ENCODE measurements around the gene MPP7. TPM values are rescaled to one million over a fixed set of nuclear protein-coding genes. Genes with fewer than 3 reads are reported as not detected.
"Not testable (repeated sequence)": the region's sequence is repeated elsewhere in the genome, so short reads cannot be mapped to it uniquely, and the experiment has no call there.

Gene MPP7
- 10 to 100 TPM; 39.1 to 47.3 (median 43.2) TPM for total RNA-seq

GRCh38 chr10:28302638-28303488 is at the start of gene MPP7:
Gene MPP7 (minus strand): TSS chr10:28303064. CDS start chr10:28238604, 64,460 bp downstream.
- DNase-seq (ENCODE audit: low spot score in 2 of 2) = peak; percentile 97
- no peaks in the 10 kb centered on the region for H3K9me3 ChIP-seq
- TF ChIP-seq POLR2A (IDR thresholded peaks at IDR 0.05) (peak in 1 of 2 donors; percentile 24), CTCF (IDR thresholded peaks at IDR 0.05) (peak in 1 of 2 donors; percentile 39), EP300 (IDR thresholded peaks at IDR 0.05) (no peak), POLR2AphosphoS5 (IDR thresholded peaks at IDR 0.05) (peak in 1 of 3 donors; percentile 16)
- peaks cover 21% of the 10 kb centered on the region for H3K27me3 ChIP-seq
- H3K36me3 ChIP-seq = no peaks in the 10 kb centered on the region
- peak within 1 kb of the TSS; percentile 93 for H3K27ac ChIP-seq
- 0% methylated on average over 14 of the region's 80 CpGs for WGBS
- peak within 1 kb of the TSS; percentile 86 for H3K4me3 ChIP-seq
- H3K4me1 ChIP-seq = peaks cover 20% of the 10 kb centered on the region

GRCh38 chr10:28349892-28350291 is 47.0 kb upstream of the MPP7 start:
- no peak for DNase-seq (ENCODE audit: low spot score in 2 of 2)
- no peak for TF ChIP-seq EP300 (IDR thresholded peaks at IDR 0.05)
- no peak for TF ChIP-seq POLR2AphosphoS5 (IDR thresholded peaks at IDR 0.05)
- no peak for TF ChIP-seq POLR2A (IDR thresholded peaks at IDR 0.05)
- TF ChIP-seq CTCF (IDR thresholded peaks at IDR 0.05) = no peak
- Histone ChIP-seq H3K4me3 (no peak overlapping the region), H3K4me1 (no peaks in the 10 kb centered on the region), H3K36me3 (no peaks in the 10 kb centered on the region), H3K9me3 (peaks cover 4% of the 10 kb centered on the region), H3K27ac (no peak overlapping the region), H3K27me3 (no peaks in the 10 kb centered on the region)
- WGBS = 86% methylated on average over 3 of the region's 3 CpGs

- no peaks in the 10 kb centered on the region for H3K4me1 ChIP-seq
- H3K27me3 ChIP-seq = no peaks in the 10 kb centered on the region
- H3K4me3 ChIP-seq = no peak overlapping the region
- H3K9me3 ChIP-seq = peaks cover 4% of the 10 kb centered on the region
- TF ChIP-seq CTCF (IDR thresholded peaks at IDR 0.05) = no peak
- no peak for TF ChIP-seq POLR2A (IDR thresholded peaks at IDR 0.05)
- no peak for TF ChIP-seq EP300 (IDR thresholded peaks at IDR 0.05)
- no peak for TF ChIP-seq POLR2AphosphoS5 (IDR thresholded peaks at IDR 0.05)
- 94% methylated on average over 6 of the region's 6 CpGs for WGBS
- no peak for DNase-seq (ENCODE audit: low spot score in 2 of 2)
- no peak overlapping the region for H3K27ac ChIP-seq
- H3K36me3 ChIP-seq = no peaks in the 10 kb centered on the region
Measured at GRCh38 chr10:28343987-28344895, 41.4 kb upstream of the MPP7 start.

- no peak for DNase-seq (ENCODE audit: low spot score in 2 of 2)
- Histone ChIP-seq H3K4me3 (no peak overlapping the region), H3K36me3 (no peaks in the 10 kb centered on the region), H3K4me1 (no peaks in the 10 kb centered on the region), H3K27ac (no peak overlapping the region), H3K27me3 (no peaks in the 10 kb centered on the region), H3K9me3 (peaks cover 4% of the 10 kb centered on the region)
- 91% methylated on average over 2 of the region's 2 CpGs for WGBS
- TF ChIP-seq EP300 (IDR thresholded peaks at IDR 0.05) (no peak), POLR2A (IDR thresholded peaks at IDR 0.05) (no peak), POLR2AphosphoS5 (IDR thresholded peaks at IDR 0.05) (no peak), CTCF (IDR thresholded peaks at IDR 0.05) (no peak)
Measured at GRCh38 chr10:28343252-28343651, 40.4 kb upstream of the MPP7 start.

GRCh38 chr10:28341679-28342078 is 38.8 kb upstream of the MPP7 start:
- H3K27me3 ChIP-seq; H3K4me1 ChIP-seq; H3K4me3 ChIP-seq; H3K27ac ChIP-seq; DNase-seq (ENCODE audit: low spot score in 2 of 2); H3K9me3 ChIP-seq; H3K36me3 ChIP-seq: not testable (repeated sequence)
- WGBS = 85% methylated on average over 5 of the region's 5 CpGs

Data from suprapubic skin (tissue), 4 donors.